Activated CD8-positive, alpha-beta memory T cell treated with anti-CD3 and anti-CD28 coated beads, Interleukin-2, amount 50 U/mL, for 48 hours (primary cell): ENCODE data around the gene SMTN.
"Not testable (repeated sequence)": the region's sequence is repeated elsewhere in the genome, so short reads cannot be mapped to it uniquely, and the experiment has no call there.

Experiments used
- DNase-seq: peaks from one replicate; pipeline ENCODE4 v3.0.0-alpha.2; 2020

The SMTN gene

GRCh38 chr22:31091106-31091975, 10.2 kb downstream of the SMTN start:
- DNase-seq = no peak

- DNase-seq = no peak
Observed at GRCh38 chr22:31092161-31092560, 11.0 kb downstream of the SMTN start.

- DNase-seq = no peak
Observed at GRCh38 chr22:31093086-31093850, 12.2 kb downstream of the SMTN start.

- DNase-seq = no peak
Observed at GRCh38 chr22:31094021-31094551, 13.0 kb downstream of the SMTN start.

GRCh38 chr22:31094741-31095140, 13.6 kb downstream of the SMTN start:
- no peak for DNase-seq

- DNase-seq = no peak
Observed at GRCh38 chr22:31095637-31096249, 14.6 kb downstream of the SMTN start.

- no peak for DNase-seq
Observed at GRCh38 chr22:31096657-31097279, 15.7 kb downstream of the SMTN start.

GRCh38 chr22:31097539-31097938, 16.4 kb downstream of the SMTN start:
- not testable (repeated sequence) for DNase-seq

GRCh38 chr22:31097941-31098631, 17.0 kb downstream of the SMTN start:
- DNase-seq = no peak

GRCh38 chr22:31098632-31099110, 17.6 kb downstream of the SMTN start:
- no peak for DNase-seq

- DNase-seq = no peak
Observed at GRCh38 chr22:31099386-31099785, 18.3 kb downstream of the SMTN start.

GRCh38 chr22:31099841-31100761, 19.0 kb downstream of the SMTN start:
- DNase-seq = no peak

- no peak for DNase-seq
Observed at GRCh38 chr22:31100762-31101525, 19.8 kb downstream of the SMTN start.

- DNase-seq = no peak
Observed at GRCh38 chr22:31102441-31103081, 21.4 kb downstream of the SMTN start.

GRCh38 chr22:31103111-31103510, 22.0 kb downstream of the SMTN start:
- DNase-seq = no peak

GRCh38 chr22:31103899-31104694, 23.0 kb downstream of the SMTN start:
- DNase-seq = no peak

GRCh38 chr22:31104869-31105268, 23.8 kb downstream of the SMTN start:
- DNase-seq = no peak

GRCh38 chr22:31105282-31105929, 24.3 kb downstream of the SMTN start:
- no peak for DNase-seq
